ENCODE measurements around the gene PARVB.

PARVB gene

DNA sequence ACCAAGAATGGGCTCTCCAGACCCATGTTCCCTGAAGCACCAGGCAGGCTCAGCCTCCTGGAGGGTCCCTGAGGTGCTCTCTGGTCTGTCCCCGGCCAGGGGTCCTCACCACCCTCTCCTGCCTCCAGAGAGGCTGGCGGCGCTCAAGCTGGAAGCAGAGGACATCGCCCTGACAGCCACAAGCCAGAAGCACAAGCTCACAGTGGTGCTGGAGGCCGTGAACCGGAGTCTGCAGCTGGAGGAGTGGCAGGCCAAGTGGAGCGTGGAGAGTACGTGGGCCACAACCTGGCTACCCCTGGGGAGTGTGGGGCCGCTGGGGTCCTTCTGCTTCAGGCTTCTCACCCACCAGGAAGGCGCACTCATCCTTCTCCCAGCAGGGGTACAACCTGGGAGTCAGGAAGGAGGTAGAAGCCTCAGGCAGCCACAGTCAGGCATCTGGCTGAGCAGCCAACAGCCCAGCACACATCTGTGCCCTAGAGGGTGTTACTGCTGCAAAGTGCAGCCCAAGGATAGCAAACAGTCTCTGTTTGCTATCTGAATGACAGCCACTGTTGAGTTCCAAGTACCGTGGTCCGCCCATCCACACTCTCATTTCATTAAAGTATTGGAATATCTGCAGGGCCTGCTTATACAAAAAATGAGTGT lies 165.0 kb downstream of the PARVB start:
- no peak for DNase-seq

DNA sequence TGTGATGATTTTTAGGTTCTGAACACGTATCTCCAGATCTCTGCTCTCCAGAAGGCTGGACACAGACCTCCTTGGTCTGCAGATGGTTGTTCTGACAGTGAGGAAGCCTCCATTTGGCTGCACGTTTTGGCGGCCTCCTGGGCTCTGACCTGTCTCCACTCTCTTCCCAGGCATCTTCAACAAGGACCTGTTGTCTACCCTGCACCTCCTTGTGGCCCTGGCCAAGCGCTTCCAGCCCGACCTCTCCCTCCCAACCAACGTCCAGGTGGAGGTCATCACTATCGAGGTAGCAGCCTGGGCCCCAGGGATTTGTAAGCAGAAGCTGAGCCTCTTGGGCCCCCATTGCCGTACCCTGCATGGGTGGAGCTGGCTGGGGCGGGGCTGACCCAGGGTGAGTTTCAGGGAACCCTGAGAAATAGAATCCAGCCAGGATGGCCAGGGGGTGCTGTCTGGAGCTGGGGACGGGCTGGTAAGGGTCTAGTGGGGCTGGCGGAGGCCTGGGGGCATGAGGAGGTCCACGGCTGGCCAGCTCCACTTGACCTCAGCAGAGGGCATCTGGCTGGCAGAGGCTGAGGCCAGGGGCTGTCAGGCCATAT lies 166.4 kb downstream of the PARVB start:
- no peak for DNase-seq

DNA sequence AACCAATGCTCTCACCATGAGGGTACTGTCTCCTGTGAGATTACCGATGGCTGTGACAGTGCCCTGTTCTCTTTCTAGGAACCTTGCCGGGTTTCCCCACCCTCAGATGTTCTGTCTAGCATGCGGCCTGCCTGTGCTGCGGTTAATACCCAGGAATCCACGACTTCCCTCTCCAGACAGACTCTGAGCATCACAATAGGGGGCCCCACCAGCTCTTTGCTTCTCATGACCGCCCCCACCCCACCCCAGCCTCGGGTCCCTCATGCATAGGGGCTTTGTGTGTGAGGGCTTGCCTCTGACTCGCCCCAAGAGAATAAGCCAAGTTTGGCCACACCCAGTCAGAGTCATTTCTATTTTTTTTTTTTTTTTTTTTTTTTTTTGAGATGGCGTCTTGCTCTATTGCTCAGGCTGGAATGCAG lies 166.9 kb downstream of the PARVB start:
- DNase-seq: no peak

DNA sequence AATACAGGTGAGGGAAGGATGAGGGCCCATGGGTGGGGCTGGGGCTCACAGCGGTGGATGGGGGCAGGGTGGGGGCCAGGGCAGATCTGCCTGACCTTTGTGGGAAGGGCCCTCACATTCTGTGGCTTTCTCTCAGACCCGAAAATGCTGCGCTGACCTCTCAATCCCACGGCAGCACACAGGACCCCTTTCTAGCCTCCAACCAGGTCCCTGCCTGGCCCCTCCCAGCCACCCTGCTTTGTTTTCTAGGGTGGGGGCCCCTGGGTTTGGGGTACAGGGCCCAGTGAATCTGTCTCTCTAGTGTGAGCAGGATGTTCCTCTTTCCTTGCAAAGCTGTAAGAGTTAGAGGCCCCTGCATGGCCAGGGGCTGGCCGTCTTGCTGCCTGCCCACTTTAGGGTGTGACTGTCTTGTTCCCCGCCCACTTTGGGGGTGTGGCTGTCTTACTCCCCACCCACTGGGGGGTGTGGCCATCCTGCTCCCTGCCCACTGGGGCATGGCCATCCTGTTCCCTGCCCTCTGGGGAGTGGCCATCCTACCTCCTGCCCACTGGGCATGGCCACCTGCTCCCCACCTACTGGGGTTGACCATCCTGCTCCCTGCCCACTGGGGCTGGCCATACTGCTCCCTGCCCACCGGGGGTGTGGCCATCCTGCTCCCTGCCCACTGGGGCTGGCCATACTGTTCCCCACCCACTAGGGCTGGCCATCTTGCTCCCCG lies 168.2 kb downstream of the PARVB start:
- no peak for DNase-seq

DNA sequence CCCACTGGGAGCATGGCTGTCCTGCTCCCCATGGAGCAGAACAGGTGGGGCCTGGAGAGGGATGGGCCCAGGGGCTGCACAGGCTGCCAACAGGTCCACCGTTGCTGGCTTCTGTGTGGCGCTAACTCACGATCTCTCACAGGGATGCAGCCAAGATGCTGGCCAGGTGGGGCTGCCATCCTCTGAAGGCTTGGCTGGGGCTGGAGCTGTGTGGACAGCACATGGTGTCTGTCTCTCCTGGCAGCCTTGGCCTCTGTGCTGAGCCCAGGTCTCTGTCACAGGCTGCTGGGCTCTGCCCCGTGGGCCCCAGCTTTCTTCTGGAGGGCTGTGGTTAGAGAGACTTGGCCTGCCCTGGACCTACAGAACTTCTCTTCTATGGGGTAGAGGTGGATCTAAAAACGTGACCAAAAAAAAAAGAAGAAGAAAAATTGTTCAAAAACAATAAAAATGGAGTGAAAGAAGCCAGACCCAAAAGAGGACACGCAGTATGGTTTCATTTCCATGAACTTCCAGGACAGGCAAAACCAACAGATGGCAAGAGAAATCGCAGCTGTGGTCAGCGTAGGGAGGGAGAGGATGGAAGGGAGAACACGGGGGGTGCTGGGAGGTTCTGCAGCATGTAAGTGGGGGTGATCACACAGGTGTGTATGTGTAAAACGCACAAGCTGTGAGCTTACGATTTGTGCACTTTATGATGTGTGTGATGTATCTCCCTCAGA lies 168.9 kb downstream of the PARVB start:
- DNase-seq: no peak

DNA sequence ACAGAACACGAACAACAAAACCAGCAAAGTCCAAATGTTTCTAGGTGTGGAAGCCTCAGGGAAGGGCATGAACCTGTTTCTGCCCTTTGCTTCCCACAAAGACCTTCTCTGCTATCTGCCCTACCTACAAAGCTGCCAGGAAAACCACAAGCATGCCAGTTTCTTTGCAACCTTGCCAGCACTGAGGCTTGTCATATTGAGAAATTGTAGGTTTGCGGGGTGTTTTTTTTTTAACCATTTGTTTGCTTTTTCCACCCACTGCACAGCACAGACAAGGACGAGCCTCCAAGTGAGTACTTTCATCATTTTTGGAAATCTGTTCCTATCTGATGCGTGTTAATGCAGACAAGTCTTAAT lies 169.4 kb downstream of the PARVB start:
- no peak for DNase-seq

DNA sequence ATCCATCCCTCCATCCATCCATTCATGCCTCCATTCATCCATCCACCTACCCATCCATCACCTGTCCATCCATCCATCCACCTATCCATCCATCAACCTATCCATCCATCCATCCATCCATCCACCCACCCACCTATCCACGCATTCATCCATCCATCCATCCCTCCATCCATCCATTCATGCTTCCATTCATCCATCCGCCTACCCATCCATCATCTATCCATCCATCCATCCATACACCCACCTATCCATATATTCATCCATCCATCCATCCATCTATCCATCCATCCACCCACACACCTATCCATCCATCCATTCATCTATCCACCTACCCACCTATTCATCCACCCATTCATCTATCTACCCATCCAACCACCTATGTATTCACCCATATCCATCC lies 170.5 kb downstream of the PARVB start:
- DNase-seq: no peak

DNA sequence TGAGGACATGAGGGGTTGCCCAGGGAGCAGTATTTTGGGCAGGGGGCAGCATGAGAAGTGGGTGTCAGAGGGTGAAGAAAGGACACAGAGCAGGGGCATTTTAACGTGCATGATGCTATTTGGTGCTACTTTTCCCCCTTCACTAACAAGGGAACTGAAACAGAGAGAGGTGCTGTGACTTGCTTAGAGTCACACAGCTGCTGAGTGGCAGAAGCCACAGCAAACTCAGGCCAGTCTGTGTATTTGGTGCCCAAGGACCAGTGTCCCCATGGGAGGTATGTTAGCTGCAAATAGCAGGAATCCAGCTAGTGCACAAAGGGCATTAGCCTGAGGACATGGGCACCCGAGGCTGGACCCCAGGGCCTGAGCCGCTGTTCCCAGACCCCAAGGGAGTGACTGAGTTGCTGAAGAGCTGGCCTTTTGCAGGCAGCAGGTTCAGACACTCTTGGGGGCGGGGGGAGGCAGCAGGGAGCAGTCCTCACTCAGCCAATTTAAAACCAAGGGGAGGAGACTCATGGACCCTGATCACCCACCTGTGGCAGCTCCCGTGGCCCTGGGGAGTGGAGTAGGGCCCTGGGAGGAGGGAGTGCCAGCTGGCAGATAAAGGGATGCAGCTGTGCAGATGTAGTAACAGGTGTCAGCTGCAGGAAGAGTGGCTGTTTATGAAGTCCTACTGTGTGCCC lies 171.2 kb downstream of the PARVB start:
- no peak for DNase-seq

DNA sequence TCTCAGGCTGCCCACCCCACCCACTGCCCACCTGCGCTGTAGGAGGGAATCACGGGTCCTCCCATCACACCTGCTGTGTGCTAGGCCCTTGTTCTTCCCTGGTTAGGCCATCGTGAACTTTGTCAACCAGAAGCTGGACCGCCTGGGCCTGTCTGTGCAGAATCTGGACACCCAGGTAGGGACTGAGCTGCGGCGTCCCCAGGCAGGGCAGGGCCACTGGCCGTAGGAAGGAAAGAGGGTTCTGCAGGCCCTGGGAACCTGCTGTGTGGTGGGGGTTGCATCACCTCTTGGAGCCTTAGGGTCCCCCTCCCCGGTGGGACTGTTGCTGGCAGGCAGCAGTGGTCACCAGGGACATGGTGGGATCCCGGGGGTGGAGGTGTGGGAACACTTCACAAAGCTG lies 172.1 kb downstream of the PARVB start:
- no peak for DNase-seq

DNA sequence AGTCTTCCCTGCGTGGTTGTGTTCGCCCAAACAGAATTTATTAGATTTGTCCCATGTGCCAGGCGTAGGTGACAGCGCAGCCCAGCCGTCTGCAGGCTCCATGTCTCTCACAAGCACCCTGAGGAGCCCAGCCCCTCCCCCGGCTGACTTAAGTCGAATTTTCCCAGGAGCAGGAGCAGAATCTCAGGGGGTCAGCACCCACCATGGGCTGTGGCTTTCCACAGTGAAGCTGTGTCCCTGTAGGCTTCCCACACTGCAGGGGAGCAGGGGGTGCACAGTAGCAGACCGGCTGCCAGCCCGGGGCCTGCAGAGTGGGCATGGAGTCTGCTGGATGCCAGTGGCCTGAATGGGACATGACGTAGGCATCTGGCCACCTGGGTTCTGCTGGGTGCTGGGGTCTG lies 172.6 kb downstream of the PARVB start:
- DNase-seq: no peak

DNA sequence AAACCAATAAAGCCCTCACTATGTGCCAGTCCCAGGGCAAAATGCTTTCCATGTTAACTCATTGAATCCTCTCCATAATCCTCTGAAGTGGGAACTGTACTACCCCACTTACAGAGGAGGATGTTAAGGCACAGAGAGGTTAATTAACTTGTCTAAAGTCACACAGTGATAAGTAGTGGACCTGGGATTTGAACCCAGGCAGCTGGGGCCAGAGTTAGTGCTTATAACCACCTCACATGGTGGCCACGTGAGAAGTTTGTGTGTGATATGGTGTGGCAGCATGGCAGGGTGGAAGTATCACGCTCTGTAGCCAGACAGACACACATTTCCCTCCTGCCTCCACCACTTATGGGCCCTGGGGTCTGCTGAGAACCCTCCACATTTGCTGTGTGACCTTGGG lies 173.2 kb downstream of the PARVB start:
- DNase-seq: no peak

DNA sequence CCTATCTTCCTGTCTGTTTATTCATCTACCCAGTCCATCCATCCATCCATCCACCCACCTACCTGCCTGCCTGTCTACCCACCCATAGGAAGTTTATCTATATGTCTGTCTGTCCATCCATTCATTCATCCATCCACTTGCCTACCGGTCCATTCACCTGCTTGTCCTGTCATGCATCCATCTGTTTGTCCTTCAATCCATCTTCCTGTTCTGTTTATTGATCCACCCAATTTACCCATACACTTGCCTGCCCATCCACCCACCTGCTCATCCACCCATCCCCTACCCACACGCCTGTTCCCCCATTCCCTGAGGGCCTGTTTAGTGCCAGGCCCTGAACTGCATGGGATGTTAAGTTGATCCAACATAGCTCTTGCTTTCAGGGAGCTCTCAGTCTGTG lies 175.1 kb downstream of the PARVB start:
- DNase-seq: no peak

DNA sequence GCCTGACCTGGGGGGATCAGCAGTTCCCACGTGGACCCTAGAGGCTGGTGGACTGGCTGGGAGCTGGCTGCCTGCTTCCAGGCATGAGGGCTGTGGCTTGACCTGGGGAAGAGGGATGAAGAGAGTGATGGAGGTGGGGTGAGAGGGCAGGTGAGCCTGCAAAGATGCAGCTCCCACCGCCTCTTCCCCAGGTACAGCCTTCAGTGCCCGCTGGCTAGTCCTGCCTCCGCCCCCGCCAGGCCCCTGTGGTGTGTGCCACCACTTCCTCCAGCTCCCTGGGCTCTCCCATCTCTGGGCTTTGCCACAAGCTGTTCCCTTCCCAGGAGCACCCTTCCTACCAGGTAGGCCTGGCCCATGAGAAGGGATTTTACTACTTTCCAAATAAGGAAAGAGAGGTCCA lies 175.8 kb downstream of the PARVB start:
- DNase-seq: no peak

DNA sequence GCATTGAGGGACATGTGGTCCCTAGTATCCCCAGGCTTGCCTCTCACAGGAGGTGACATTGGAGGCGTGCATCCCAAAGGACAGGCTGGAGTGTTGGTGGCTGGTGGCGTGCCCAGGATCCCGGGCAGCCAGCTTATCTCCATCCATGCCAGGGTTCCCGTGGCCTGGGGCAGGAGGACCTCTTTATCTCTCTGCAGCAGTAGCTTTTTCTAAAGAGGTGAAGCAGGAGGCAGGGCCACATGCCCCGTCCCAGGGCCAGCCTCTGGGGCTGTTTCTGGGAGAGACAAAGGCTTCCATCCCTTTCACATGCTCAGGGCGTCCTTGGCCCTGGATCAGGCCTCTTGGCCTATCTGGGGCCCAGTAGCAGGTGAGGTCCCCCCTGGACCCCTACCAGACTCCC lies 176.3 kb downstream of the PARVB start:
- DNase-seq: no peak

DNA sequence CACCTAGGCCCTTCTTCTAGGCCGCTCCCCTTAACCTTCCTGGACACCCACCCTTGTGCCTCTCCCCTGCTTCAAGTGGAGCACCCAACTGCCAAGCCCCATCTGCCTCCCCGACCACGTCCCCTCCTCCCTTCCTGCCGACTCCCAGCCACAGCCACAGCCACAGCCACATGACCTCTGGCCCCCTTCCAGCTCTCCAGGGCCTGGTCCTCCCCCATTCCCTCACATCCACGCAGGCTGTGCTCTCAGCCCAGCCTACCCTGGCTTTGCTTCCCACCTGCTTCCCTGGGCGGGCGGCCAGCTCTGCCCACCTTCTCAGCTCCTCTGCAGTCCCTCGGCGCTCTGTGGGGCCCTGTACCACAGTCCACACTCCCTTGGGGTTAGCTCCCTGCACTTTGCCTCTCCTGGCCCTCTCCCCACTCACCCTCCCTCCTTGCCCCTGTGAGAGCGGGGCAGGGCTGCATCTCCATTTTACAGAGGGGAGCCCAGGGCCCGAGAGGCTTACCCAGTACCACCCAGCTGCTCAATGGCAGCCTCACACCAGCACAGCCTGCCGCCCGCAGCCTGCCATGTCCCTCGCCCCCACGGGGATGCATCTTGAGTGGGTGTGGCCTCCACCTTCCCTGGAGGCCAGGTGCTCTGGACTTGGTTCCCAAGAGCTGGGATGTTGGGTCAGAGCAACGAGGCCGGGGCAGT lies 176.9 kb downstream of the PARVB start:
- DNase-seq: no peak

DNA sequence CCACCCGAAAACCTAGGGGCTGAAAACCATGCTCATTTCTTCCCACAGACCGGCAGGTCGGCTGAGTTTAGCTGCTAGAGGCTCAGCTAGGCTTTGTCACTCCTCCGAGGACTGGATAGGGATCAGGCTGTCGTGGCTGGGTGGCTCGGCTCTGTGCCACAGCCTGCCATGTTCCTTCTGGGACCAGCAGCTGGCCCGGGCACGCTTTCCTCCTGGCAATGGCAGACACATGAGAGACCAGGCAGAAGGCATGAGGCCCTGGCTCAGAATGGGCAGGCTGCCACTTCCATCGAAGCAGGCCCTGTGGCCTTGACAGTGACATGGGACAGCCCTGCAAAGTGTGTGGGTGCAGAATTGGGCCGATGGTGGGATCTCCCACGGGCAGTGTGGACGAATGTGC lies 177.6 kb downstream of the PARVB start:
- DNase-seq: no peak

DNA sequence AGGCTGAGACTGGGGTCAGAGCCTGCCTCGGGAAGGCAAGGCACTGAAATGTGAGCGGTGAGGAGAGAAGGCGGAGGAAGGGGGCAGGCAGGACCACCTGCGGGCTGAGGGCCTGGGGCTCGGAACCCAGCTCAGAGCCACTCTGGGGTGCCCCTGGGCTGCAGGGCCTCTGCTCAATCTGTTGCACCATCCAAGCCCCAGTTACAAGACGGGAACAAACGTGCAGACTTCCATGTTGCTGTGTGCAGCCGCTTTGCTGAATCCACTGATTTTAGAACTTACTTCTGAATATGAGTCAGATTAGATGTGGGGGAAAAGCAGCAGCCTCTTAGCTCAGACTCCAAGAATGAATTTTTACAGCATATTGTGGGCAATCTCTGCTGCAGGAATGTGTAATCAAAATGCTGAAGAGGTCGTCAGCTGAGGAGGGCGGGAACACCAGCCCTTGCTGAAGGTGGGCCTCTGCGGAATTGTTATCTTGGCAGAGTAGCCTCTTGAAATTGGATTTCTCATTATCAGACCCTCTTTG lies 178.2 kb downstream of the PARVB start:
- no peak for DNase-seq

DNA sequence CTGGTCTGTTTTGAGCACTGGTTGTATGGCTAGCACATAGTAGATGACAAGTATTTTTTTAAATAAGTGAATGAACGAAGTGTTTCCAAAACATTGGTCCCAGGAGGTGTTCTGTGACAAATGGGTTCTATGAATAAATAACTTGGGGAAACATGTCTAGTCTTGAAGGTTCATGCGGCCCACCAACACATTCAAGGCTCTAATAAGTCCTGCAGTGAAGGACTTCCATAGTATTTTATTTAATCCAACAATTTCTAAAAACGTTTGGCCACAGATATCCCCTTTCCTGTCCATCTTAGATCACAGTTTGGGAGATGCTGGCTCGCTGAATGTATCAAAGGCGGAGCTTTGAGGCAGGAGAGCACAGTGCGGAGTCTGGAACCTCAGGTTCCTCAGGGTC lies 179.1 kb downstream of the PARVB start:
- DNase-seq: no peak

DNA sequence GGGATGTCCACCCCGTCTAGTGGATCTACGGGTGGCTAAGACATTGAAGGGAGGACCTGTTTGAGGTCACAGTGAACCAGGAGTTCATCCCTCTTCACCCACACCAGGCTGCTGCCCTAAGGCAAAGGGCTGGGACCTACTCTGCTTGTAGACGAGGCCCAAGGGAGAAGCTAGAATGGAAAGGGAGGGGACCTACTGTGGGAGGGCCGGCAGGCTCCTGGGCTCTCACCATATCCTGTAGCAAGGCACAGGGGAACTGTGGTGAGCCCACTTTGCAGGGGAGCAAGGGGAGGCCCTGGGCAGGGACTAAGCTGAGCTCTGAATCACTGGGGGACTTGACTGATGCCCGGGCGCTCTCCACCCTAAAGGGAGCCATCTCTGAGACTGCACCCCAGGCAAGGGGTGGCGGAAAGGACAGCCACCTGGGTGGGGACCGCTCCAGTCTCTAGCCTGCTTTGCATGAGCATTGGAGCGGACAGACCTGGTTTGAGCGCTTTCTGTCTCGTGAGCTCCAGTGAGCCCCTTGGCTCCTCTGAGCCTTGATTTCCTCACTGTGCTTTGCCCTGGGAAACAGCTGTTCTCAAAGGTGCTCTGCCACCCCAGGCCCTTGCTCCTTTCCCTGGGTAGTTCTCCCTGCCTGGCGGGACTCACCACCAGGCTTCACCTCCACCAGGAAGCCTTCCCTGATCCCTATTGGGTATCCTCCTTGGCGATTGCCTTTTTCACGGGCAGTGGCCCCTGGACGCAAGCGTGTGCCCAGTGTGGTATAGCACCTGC lies 180.8 kb downstream of the PARVB start:
- DNase-seq: no peak

DNA sequence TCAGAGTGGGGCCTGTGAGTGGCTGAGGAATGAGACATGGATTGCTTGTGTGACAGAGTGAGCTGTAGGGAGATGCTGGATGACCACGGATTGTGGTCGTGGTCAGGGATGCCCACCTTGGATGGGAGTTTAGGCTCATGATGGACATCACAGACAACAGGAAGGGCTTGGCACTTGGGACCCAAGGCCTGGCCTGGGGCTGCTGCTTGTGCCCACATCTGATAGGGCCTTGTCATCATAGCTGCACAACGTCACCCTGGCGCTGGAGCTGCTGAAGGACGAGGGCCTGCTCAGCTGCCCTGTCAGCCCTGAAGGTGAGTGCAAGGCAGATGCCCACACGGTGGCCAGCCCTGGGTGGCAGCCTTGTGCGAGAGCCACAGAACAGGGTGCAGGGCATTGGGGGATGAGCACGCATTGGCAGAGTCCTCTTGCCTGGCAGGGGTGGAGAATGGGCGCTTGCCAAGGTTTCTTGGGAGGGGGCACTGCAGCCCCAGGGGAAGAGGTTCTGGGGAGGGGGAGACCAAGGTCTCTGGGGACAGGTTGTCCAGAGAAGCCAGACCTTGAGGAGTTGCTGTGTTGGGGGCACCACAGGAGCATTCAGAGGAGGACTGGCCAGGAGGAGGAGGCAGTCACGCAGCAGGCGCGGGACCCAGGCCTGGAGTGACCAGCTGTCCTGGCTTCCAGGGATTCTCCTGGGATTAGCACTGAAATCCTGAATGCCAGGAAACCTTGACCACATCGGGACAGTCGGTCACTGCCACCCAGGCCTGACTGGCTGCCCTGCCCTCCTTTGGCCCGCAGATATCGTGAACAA lies 181.6 kb downstream of the PARVB start:
- no peak for DNase-seq

DNA sequence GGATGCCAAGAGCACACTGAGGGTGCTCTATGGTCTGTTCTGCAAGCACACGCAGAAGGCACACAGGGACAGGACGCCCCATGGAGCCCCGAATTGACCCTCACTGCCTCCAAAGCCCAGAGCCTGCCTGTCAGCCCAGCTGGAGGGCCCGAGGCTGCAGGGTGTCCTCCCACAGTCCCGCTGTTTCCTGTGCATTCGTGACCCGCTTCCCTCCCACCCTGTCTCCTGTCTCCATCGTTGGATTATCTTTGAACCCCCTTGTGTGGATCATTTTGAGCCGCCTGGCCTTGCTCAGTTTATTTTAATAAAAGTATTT lies 182.2 kb downstream of the PARVB start:
- DNase-seq: no peak

Data from activated T-cell treated with anti-CD3 and anti-CD28 coated beads for 4 hours (primary cell).